Ishikawa (cell line): ENCODE results near the gene ZRANB1.

Experiments used
- CEBPB ChIP-seq: IDR thresholded peaks from 2 replicates; pipeline ENCODE4 v1.6.1; 2012
- CREB1 ChIP-seq: IDR thresholded peaks from 2 replicates; pipeline ENCODE4 v1.6.1; 2012; ENCODE audit warnings: low read depth
- EGR1 ChIP-seq: IDR thresholded peaks from 2 replicates; pipeline ENCODE4 v1.6.1; 2012
- EP300 ChIP-seq: IDR thresholded peaks from 2 replicates; pipeline ENCODE4 v1.6.1; 2012; ENCODE audit warnings: borderline replicate concordance
- FOXM1 ChIP-seq: IDR thresholded peaks from 2 replicates; pipeline ENCODE4 v1.6.1; 2012; ENCODE audit warnings: low read depth, borderline replicate concordance
- MAX ChIP-seq: IDR thresholded peaks from 2 replicates; pipeline ENCODE4 v1.6.1; 2012
- NFIC ChIP-seq: IDR thresholded peaks from 2 replicates; pipeline ENCODE4 v1.6.1; 2012
- RAD21 ChIP-seq: IDR thresholded peaks from 2 replicates; pipeline ENCODE4 v1.6.1; 2012; ENCODE audit warnings: low read depth
- REST ChIP-seq: IDR thresholded peaks from 2 replicates; pipeline ENCODE4 v1.6.1; 2012; ENCODE audit warnings: low read depth, mild to moderate bottlenecking
- TAF1 ChIP-seq: IDR thresholded peaks from 2 replicates; pipeline ENCODE4 v1.6.1; 2012; ENCODE audit warnings: low read depth, mild to moderate bottlenecking
- TCF12 ChIP-seq: IDR thresholded peaks from 2 replicates; pipeline ENCODE4 v1.6.1; 2012; ENCODE audit warnings: low read depth
- TEAD4 ChIP-seq: IDR thresholded peaks from 2 replicates; pipeline ENCODE4 v1.6.1; 2012
- USF1 ChIP-seq: IDR thresholded peaks from 2 replicates; pipeline ENCODE4 v1.6.1; 2012
- YY1 ChIP-seq: IDR thresholded peaks from 2 replicates; pipeline ENCODE4 v1.6.1; 2012; ENCODE audit warnings: low read depth
- ZBTB7A ChIP-seq: IDR thresholded peaks from 2 replicates; pipeline ENCODE4 v1.6.1; 2012; ENCODE audit warnings: low read depth

The ZRANB1 gene

GRCh38 chr10:125023255-125023654, 81.3 kb downstream of the ZRANB1 start:
- no peak for TF ChIP-seq CREB1
- TF ChIP-seq TAF1, result no peak
- TF ChIP-seq USF1, result no peak
- no peak for TF ChIP-seq EP300
- no peak for TF ChIP-seq YY1
- TF ChIP-seq TEAD4, result no peak
- TF ChIP-seq TCF12, result no peak
- TF ChIP-seq NFIC, result no peak
- TF ChIP-seq RAD21, result no peak
- no peak for TF ChIP-seq MAX
- TF ChIP-seq CEBPB, result no peak
- no peak for TF ChIP-seq FOXM1
- TF ChIP-seq EGR1, result no peak
- TF ChIP-seq REST, result no peak
- no peak for TF ChIP-seq ZBTB7A

- TF ChIP-seq MAX, result no peak
- TF ChIP-seq EP300, result no peak
- no peak for TF ChIP-seq FOXM1
- TF ChIP-seq CEBPB, result no peak
- no peak for TF ChIP-seq TEAD4
- TF ChIP-seq CREB1, result no peak
- no peak for TF ChIP-seq EGR1
- no peak for TF ChIP-seq REST
- TF ChIP-seq USF1, result no peak
- TF ChIP-seq TAF1, result no peak
- TF ChIP-seq TCF12, result no peak
- no peak for TF ChIP-seq YY1
- TF ChIP-seq RAD21, result no peak
- no peak for TF ChIP-seq NFIC
- no peak for TF ChIP-seq ZBTB7A
Observed at GRCh38 chr10:125023862-125024496, 82.1 kb downstream of the ZRANB1 start.

GRCh38 chr10:125024497-125025234, 82.7 kb downstream of the ZRANB1 start:
- no peak for TF ChIP-seq ZBTB7A
- no peak for TF ChIP-seq TEAD4
- TF ChIP-seq YY1, result no peak
- no peak for TF ChIP-seq USF1

- no peak for TF ChIP-seq EP300
- TF ChIP-seq USF1, result no peak
- no peak for TF ChIP-seq FOXM1
- TF ChIP-seq NFIC, result no peak
- no peak for TF ChIP-seq CEBPB
- TF ChIP-seq EGR1, result no peak
- no peak for TF ChIP-seq MAX
- TF ChIP-seq ZBTB7A, result no peak
- TF ChIP-seq RAD21, result no peak
- TF ChIP-seq TAF1, result no peak
- no peak for TF ChIP-seq CREB1
Observed at GRCh38 chr10:125025341-125025740, 83.4 kb downstream of the ZRANB1 start.
